Stomach (tissue), 4 donors: ENCODE data around the gene ARHGAP21.

ENCODE experiments used
- CTCF ChIP-seq, 7 experiments: fragments of 450-650 bp in 4 of 7; fragments of 200-600 bp in 3 of 7; sonication (generic) in 3 of 7; IDR thresholded peaks; one replicate each; pipeline ENCODE4 v1.5.1; 2016 to 2019; ENCODE audit warnings: antibody characterized with exemption in 7 of 7, control low read depth in 2 of 7, mild to moderate bottlenecking in 1 of 7
- POLR2A ChIP-seq, 4 donors: fragments of 450-650 bp; IDR thresholded peaks; one replicate each; pipeline ENCODE4 v1.6.1; 2016; ENCODE audit warnings: antibody characterized with exemption in 4 of 4, control low read depth in 2 of 4, mild to moderate bottlenecking in 1 of 4, moderate library complexity in 1 of 4

GRCh38 chr10:24720096-24720495 is 3.6 kb downstream of the ARHGAP21 start:
- no peak for TF ChIP-seq CTCF (IDR thresholded peaks at IDR 0.05)
- TF ChIP-seq POLR2A (IDR thresholded peaks at IDR 0.05): no peak
